22Rv1 (cell line): ENCODE data around the gene SERF2.

Experiments used
- CTCF ChIP-seq: fragments of 450-650 bp; IDR thresholded peaks from 2 replicates; pipeline ENCODE4 v1.5.1; 2017; ENCODE audit warnings: mild to moderate bottlenecking
- ZFX ChIP-seq: fragments of 450-650 bp; IDR thresholded peaks from 2 replicates; pipeline ENCODE4 v1.6.1; 2017; ENCODE audit warnings: antibody characterized with exemption, borderline replicate concordance

GRCh38 chr15:43776718-43777266, 15.3 kb upstream of the SERF2 start, which contains the start of gene ELL3:
- TF ChIP-seq CTCF (no peak), ZFX (no peak)
